Measurements from ENCODE around the gene BSG.
"Not testable (repeated sequence)": the region's sequence is repeated elsewhere in the genome, so short reads cannot be mapped to it uniquely, and the experiment has no call there.

The BSG gene

DNA sequence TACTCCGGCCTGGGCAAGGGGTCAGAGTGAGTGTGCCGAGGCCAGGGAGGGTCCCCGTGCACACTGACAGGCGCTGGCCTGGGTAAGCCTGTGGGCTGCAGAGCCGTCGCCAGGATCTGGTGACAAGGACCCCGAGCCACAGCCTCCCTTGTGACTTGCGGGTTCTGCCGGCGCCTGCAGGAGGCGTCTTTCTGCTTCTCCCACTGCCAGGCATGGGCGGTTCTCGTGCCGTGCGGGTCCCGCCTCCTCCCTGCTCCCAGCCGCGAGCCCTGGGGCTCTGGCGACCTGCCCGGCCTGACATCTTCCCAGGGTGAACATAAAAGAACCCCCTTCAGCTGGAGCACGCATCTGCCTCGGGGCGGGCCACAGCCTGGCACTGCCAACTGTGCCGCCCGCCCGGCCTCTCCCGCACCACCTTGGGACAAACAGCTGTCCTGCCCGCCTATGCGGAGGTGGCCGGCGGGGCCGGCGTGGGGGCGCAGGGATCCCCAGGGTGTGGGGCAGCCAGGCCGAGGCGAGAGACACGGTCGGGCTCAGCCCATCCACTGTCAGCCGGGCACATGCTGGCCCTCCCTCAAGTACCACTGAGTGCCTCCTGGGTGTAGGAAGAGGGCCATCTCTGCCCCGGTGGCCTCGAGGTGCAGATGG is 15.8 kb downstream of the BSG start:
- DNase-seq (ENCODE audit: low spot score): peak; percentile 69

DNA sequence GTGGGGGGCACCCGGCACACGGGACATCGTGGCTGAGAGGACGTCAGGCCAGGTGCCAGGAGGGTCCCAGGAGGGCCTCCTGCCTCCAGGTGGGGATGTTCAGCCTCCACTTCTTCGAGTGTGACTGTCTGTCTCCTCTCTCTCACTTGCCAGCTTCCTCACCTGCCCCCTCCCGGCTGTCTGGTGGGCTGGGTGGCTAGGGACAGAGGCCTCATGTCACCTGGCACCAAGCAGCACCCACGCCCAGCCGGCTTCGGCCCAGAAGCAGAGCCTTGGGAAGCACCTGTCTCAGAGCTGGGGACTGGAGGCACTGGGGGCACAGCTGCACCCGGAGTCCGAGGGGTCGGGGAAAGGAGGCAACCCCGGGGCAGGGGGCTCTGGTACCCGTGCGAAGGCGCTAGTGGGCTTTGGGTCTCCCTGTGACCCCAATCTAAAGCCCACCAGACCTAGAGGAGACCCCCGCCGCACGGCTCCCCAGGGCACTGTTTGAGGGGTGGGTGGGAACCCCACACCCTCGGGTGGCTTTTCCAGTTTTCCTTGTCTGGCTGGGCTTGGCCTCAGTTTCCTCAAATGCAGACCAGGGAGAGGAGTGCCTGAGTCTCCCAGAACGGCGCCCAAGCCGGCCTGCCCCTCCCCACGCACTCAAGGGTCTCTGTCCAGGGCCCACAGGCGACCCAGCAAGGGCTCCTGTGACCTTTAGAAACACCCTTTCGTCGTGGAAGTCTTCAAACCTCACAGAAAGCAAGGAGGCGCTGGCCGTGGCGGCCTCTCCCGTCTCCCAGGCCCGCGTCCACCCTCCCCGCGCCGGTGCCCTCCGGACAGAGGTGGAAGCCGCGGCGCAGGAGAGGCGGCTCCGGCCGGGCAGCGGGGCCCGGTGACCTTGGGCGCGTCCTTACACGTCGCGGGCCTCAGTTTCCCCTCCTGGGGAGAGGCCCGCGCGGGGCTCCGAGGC is 16.6 kb downstream of the BSG start:
- no peak for DNase-seq (ENCODE audit: low spot score)

DNA sequence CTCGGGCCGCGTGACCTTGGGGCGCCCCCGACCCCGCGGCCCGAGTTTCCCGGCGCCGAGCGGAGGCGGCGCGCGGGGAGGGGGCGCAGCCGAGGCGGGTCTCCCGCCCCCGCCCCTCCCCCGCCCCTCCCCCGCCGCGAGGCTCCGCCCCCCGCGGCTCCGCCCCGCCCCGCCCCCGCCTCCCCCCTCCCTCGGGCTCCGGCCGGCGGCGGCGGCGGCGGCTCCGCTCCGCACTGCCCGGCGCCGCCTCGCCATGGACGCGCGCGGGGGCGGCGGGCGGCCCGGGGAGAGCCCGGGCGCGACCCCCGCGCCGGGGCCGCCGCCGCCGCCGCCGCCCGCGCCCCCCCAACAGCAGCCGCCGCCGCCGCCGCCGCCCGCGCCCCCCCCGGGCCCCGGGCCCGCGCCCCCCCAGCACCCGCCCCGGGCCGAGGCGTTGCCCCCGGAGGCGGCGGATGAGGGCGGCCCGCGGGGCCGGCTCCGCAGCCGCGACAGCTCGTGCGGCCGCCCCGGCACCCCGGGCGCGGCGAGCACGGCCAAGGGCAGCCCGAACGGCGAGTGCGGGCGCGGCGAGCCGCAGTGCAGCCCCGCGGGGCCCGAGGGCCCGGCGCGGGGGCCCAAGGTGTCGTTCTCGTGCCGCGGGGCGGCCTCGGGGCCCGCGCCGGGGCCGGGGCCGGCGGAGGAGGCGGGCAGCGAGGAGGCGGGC is 17.4 kb downstream of the BSG start, which contains the start of gene HCN2:
TSS of gene HCN2 (plus strand) at position 189 of the 703 bp plus-strand sequence. CDS start at position 254, 65 bp downstream.
- no peak for DNase-seq (ENCODE audit: low spot score)

DNA sequence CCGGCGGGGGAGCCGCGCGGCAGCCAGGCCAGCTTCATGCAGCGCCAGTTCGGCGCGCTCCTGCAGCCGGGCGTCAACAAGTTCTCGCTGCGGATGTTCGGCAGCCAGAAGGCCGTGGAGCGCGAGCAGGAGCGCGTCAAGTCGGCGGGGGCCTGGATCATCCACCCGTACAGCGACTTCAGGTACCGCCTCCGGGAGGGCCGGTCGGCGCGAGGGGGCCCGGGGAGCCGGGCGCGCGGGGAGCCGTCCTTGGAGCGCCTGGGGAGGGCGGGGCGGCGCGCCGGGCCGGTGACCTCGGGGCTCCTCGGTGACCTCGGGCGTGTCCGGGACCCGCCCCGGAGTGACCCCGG is 18.0 kb downstream of the BSG start:
- no peak for DNase-seq (ENCODE audit: low spot score)

DNA sequence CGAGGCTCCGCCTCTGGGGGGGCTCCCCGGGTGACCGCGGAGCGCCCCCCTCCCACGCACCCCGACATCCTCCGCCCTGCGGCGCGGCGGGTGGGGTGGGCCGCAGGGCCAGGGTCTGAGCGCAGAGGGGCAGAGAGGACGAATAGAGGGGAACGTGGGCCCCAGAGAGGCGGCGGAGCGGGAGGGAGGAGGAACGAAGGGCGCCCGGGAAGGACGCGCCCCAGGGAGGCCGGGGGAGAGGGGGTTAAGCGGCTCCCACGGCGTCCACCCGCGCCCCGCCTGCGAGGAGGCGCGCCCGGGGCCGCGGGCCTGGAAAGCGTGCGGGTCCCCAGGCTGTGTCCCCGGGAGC is 18.3 kb downstream of the BSG start:
- DNase-seq (ENCODE audit: low spot score): no peak

DNA sequence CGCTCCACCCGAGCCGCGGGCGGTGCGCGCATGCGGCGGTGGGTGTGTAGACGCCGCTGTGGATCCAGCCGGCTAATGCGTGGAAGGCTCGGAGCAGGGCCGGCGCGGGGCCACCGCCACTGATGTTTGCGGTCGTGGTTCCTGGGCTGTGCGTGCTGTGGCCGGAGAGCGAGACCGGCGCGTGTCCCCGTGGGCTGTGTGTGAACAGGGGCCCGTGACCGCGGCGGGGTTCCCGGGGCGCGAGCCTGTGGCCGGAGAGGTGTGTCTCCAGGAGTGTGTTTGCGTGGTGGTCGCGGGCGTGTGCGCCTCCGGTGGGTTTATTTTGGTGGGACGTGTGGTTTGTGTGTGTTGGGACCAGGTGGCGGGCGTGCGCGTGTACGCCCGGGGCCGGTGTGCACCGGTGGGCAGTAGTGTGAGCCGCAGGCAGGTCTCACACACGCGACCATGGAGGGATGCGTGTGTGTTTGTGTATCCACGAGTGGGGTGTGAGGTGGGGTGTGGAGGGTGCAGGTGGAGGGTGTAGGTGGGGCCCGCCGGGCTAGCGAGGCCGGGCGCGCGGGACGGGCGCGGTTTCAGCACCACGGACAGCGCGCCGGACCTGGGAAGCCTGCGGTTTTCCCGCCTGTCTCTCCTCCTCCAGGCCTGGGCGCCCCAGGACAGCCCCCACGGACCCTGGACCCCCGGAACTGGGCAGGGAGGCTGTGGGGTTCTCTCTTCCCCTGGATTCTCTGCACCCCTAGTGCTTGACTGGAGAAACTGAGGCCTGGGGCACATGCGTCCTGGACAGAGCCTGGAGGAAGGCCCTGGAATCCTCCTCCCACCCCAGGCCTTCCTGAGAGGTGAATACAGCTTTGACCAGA is 18.9 kb downstream of the BSG start:
- no peak for DNase-seq (ENCODE audit: low spot score)

DNA sequence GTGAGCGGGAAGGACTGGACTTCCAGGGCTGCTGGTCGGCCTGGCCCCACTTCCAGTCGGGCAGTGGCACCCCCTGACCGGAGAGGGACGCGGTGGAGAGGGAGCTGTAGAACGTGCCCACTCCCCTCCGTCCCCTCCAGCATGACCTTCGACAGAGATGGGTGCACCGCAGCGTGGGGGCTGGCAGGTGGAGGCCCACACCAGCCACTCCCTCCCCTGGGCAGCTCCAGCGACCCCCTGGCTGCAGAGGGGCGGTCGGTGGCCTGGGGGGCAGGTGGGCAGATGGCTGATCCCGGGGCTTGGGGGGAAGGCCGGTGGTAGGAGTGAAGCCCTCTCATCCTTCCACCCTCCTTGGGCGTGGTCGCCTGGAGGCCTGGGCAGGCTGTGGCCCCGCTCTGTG is 19.7 kb downstream of the BSG start:
- no peak for DNase-seq (ENCODE audit: low spot score)

DNA sequence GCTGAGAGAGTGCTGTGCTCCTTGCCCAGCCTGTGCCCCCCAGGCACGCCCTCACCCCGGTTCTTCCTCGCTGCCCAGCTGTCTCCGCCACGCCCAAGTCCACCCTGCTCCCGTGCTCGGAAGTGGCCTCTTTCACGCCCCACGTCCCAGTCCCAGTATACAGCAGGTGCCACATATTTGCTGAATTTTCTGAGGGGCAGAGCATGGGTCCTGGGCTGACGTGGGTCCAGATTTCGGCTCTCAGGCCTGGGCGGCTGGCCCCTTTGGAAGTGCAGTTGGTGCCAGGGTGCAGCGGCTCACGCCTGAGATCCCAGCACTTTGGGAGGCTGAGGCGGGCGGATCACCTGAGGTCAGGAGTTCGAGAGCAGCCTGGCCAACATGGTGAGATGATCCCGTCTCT is 20.7 kb downstream of the BSG start:
- no peak for DNase-seq (ENCODE audit: low spot score)

DNA sequence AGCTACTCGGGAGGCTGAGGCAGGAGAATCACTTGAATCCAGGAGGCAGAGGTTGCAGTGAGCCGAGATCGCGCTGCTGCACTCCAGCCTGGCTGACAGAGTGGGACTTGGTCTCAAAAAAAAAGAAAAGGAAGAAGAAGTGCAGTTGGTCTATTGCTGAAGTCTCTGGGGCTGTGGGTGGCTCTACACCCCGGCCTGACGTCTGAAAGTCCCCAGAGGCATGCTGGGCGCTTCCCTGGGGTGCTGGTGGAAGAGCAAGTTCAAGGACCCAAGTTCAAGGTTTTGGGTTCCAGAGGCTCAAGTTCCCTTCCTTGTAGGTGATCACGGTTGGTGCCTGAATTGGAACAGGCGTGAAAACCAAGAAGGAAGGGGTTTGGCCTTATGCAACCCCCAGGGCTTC is 21.1 kb downstream of the BSG start:
- DNase-seq (ENCODE audit: low spot score): no peak

DNA sequence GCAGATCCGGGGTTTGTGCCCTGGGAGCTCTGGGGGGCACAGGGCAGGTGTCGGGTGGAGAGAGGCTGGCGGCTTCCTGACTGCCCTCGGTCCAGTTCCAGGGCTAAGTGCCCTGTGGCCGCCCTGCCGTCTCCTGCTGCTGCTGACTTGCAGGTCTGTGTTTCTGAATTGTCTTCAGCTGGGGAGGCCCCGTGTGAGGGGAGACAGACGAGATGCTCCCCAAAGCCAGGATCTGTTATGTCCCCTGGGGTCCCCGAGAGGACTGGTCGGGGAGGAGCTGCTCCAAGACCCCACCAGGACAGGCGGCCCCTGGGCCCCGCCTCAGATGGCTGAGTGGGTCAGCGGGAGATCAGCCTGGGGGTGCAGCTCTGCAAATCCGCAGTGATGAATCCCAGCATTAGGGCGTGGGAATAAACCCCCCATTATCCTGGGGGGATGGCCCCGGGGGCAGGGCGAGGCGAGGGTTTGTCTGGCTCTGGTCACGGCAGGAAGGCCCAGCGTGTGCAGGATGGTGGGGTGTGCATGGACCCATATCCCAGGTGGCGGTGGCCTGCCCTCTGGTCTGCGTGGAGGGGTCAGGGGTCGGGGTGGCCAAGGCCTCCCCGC is 22.0 kb downstream of the BSG start:
- DNase-seq (ENCODE audit: low spot score): no peak

DNA sequence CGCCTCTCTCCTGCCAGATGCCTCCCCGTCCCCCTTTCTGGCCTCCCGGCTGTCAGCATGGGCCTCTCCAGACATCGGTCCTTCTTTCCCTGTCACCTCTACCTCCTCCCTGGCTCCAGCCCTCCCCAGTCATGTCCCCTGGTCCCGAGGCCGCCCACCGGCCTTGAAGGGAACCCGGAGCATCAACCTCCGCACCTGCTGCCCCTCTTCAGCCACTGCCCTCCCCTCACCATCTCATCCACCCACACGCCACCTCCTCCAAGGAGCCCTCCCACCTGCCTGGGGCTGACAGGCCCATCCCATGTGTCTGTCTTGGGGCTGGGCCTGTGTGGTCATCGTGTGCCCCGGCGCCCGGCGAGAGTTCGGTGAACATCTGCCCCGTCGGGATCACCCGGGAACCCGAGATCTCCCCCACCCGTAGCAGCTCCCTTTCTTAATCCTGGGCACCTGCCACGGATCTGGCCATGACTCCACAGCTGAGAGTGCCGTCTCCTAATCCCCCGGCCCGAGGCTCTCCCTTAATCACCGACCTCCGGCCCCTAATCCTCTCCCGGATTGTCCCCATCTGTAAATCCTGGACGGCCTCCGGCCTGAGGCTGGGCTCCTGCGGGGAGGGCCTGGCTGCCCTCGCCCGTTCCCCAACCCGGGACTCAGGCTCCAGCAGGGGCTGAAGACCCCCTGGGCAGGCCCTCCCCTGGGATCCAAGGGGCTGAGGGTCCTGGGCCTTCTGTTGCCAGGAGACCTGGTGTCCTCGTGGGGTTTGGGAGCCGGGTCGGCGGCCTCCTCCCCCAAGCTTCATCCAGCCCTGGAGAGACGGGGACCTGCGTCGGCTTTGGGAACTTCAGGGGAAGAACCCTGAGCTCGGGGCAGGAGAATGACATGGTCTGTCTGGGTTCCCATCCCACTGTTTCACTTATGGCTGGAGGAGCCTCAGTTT is 23.2 kb downstream of the BSG start:
- DNase-seq (ENCODE audit: low spot score): no peak

DNA sequence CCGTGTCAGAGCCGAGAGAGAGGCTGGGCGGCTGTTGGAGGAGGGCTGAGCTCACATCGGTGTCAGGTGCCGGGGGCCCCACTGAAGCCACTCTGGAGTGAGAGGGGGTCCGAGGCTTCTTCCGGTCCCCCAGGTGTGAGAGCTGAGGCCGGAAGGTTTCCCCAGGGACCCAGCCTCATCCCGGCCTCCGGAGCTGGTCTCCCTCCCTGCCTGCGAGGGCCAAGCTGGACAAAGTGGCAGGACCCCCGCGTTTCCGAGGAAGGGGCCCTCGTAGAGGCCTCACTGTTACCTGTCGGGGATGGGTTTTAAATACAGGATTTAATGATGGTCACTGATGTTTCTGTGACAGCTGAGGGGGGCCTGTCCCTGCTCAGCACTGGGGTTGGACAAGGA is 23.9 kb downstream of the BSG start:
- no peak for DNase-seq (ENCODE audit: low spot score)

DNA sequence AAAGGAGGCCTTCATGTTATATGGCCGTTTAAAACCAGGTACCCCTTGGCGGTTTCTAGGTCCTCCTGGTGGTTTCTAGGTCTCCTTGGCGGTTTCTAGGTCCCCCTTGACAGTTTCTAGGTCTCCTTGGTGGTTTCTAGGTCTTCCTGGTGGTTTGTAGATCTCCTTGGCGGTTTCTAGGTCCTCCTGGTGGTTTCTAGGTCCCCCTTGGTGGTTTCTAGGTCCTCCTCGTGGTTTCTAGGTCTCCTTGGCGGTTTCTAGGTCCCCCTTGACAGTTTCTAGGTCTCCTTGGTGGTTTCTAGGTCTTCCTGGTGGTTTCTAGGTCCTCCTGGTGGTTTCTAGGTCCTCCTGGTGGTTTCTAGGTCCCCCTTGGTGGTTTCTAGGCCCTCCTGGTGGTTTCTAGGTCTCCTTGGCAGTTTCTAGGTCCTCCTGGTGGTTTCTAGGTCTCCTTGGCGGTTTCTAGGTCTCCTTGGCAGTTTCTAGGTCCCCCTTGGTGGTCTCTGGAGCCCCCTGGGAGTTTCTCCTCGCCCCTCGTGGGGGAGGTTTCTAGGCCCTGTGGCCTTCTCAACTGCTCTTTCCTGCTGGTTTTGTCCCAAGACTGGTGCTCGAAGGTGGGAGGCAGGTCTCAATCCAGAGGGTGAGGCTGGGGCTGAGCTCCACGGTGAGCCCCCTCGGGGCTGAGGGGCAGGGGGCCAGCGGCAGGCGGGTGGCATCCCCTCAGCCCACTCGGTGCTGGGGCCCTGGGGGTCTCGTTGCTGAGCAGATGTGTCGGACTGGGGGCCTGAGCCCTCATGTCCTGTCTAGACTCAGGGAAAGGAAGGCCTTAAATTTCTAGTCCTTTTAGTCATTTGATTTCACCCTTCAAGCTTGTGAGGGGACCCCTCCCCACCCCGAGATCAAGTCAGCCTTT is 25.3 kb downstream of the BSG start:
- no peak for DNase-seq (ENCODE audit: low spot score)

DNA sequence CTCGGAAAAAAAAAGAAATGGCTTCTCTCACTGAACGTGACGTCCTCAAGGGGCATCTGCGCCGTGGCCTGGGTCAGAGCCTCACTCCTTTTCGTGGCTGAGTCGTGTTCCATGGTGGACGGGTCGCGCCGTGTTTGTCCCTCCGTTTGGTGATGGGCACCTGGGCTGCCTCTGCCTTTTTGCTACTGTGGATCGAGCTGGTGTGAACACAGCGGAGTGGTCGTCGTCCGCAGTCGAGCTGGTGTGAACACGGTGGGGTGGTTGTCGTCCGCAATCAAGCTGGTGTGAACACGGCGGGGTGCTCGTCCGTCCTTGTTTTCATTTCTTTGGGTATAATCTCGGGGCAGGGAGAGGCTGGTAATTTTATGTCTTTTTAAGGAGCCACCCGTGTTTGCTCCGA is 28.9 kb downstream of the BSG start:
- DNase-seq (ENCODE audit: low spot score): no peak

DNA sequence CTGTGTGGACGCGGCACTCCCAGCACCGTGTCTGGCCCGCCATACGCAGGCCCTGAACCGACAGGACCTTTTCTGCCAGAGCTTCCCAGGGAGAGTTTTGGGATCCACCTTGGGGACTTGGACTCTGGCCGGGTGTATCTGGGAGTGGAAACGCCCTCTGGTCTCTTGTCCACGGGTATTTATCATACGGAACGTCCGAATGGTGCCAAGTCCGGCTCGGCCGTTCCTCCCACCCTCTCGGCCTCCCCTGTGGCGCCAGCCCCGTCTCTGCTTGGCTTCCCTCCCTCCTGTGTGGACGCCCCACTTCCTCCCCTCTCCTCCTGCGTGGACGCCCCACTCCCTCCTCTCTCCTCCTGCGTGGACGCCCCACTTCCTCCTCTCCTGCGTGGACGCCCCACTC is 29.4 kb downstream of the BSG start:
- DNase-seq (ENCODE audit: low spot score): no peak

DNA sequence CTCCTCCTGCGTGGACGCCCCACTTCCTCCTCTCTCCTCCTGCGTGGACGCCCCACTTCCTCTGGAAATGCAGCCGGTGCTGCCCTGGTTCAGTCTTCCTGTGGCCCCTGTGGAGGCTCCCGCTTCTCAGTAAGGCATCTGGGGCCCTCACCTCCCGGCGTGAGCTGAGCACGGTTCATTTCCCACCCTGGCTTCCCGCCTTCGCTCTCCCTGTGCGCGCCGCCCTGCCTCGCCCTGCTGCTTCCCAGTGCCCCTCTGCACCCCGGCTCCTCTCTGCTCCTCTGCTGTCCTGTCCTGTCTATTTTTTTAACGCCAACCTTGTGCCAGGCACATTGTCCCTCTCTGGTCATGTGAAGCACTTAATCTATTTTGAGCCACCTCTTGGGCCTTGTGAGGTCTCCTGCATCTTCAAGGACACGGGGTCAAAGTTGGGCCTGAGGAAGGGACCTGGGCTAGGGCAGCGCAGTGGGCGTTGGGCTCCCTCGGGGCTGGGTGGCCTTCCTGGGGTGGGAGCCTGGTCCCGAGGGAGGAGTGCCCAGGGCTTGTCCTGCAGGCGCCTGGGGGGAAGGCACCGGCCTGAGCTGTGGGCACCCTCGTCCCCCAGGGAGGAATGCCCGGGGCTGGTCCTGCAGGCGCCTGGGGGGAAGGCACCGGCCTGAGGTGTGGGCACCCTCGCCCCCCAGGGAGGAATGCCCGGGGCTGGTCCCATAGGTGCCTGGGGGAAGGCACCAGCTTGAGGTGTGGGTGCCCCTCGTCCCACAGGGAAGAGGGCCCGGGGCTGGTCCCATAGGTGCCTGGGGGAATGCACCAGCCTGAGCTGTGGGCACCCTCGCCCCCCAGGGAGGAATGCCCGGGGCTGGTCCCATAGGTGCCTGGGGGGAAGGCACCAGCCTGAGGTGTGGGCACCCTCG is 30.2 kb downstream of the BSG start:
- DNase-seq (ENCODE audit: low spot score): no peak

DNA sequence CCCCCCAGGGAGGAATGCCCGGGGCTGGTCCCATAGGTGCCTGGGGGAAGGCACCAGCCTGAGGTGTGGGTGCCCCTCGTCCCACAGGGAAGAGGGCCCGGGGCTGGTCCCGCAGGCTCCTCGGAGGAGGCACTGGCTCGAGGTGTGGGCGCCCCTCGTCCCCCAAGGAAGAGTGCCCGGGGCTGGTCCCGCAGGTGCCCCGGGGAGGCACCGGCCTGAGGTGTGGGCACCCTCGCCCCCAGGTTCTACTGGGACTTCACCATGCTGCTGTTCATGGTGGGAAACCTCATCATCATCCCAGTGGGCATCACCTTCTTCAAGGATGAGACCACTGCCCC is 30.9 kb downstream of the BSG start:
- not testable (repeated sequence) for DNase-seq (ENCODE audit: low spot score)

DNA sequence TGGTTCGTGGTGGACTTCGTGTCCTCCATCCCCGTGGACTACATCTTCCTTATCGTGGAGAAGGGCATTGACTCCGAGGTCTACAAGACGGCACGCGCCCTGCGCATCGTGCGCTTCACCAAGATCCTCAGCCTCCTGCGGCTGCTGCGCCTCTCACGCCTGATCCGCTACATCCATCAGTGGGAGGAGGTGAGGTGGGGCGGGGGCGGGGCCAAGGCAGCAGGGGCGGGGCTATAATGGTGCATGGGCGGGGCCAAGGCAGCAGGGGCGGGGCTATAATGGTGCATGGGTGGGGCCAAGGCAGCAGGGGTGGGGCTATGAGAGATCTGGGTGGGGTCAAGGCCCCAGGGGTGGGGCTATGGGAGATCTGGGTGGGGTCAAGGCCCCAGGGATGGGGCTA is 31.4 kb downstream of the BSG start:
- DNase-seq (ENCODE audit: low spot score): not testable (repeated sequence)
